Activated CD4-positive, alpha-beta T cell treated with anti-CD3 and anti-CD28 coated beads, Interleukin-2, Interleukin-6, amounts not matched to agents 100 ng/mL and 50 ng/mL, durations not matched to agents 16 hours and 8 hours (primary cell): ENCODE measurements around the gene PCP2.

Experiments used
- DNase-seq: peaks from one replicate; pipeline ENCODE4 v3.0.0-alpha.2; 2020

The PCP2 gene

GRCh38 chr19:7661744-7662538 lies 28.4 kb upstream of the PCP2 start:
- no peak for DNase-seq

DNA sequence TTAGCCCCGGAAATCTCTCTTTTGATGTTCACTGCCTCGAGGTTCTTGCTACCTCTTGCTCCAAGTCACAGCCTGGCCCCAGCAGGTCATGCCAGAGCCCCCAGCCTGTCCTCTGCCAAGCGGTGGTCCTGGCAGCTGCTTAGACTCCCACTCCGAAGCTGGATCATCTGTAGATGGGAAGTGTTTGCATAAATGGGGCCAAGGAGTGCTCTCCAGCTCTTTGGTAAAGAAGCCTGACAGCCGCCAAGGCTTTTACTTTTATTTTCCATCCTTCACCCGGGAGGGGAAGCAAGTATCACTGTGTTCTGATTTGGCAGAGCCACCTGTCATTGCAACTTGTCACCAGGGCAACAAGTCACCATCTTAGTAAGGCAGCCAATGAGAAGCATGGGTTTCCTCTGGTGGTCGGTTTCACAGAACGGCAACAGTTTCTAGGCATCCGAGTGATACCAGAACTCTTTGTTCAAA lies 24.7 kb upstream of the PCP2 start:
- peak; percentile 69 for DNase-seq

GRCh38 chr19:7657131-7657751 lies 23.7 kb upstream of the PCP2 start:
- no peak for DNase-seq

- DNase-seq: no peak
Measured at GRCh38 chr19:7655581-7655980, 22.1 kb upstream of the PCP2 start.

DNA sequence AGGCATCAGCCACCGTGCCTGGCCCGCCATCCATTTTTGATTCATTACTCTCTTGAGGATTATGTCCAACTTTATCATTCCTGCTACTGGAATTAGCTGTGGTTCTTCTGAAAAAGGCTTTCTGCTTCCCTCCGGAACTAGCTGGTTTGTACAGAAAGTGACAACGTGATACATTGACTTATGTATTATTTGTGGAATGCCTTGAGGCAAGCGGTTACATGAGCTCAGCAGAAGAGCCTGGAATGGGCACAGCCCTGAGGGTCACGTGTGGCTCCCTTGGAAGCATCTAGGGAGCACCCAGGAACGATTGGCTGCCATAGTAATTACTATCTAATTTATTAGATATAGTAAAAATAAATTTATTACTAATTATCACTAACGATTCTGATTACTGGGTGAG lies 20.9 kb upstream of the PCP2 start:
- DNase-seq: no peak

GRCh38 chr19:7652061-7652641 lies 18.6 kb upstream of the PCP2 start:
- DNase-seq: peak; percentile 87

DNA sequence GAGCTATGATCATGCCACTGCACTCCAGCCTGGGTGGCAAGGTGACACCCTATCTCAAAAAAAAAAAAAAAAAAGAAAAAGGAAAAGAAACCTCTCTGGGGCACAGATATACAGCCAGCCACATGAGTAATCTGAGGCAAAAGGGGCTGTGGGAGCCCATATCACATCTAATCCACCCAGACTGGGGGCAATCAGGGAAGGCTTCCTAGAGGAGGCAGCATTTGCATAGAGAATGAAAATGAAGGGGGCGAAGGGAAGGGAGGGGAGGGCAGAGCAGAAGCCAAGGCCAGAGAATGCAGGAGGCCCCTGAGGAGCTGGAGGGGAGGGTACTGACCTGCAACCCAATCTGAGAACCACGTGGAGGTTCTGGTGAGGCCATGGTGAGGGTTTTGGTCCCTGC lies 16.6 kb upstream of the PCP2 start:
- no peak for DNase-seq

DNA sequence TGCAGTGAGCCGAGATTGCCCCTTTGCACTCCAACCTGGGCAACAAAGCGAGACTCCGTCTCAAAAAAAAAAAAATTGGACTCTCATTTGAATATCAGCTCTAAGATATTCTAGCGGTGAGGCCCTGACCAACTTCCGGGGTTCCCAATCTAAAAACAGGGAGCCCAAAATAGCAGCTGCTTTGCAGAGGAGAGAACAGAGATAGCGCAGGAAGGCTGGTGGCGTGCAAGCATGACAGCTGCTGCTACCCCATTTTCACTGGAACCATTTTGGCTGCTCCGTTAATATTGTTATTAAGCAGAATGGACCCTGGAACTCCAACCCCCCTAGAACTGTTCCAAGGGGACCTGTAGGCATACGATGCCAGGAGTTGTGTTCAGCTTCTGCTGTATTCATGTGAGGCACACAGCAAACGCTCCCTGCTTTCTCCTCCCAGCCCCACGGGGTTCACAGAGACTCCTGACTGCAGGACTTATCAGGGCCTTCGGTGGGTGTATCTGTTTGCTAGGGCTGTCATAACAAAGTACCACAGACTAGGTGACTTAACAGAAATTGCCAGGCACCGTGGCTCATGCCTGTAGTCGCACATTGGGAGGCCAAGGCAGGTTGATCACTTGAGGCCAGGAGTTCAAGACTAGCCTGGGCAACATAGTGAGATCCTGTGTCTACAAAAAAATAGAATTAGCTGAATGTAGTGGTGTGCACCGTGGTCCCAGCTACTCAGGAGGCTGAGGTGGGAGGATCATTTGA lies 14.9 kb upstream of the PCP2 start:
- DNase-seq: no peak

- DNase-seq: no peak
Measured at GRCh38 chr19:7647156-7647555, 13.6 kb upstream of the PCP2 start.

DNA sequence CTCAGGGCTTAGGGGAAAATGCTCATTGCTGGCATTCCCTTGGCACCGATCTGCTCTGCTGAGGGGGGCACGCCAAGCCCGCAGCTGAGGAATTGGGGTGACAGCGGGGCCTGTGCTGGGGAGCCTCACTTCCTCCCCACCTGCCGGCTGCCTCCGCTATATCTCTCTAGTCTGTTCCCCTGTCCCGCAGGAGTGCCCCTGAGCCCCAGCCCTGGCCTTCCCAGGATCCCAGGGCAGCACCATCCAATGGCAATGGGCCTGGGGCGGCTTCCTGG lies 12.8 kb upstream of the PCP2 start:
- DNase-seq: no peak

GRCh38 chr19:7645656-7646425 lies 12.3 kb upstream of the PCP2 start:
- DNase-seq: no peak

- DNase-seq: no peak
Measured at GRCh38 chr19:7645163-7645562, 11.6 kb upstream of the PCP2 start.

DNA sequence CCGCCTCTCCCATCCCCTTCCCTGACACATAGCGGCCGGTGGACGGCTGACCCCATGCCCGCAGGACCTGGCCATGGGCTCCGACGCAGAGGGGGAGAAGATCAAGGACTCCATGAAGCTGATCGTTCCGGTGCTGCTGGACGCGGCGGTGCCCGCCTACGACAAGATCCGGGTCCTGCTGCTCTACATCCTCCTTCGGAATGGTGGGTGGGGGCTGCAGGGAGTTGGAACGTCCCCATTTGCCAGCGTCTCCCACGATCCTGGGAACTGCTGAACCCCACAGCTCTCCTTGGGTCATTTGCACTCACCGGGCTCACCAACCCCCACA lies 11.0 kb upstream of the PCP2 start:
- DNase-seq: no peak

DNA sequence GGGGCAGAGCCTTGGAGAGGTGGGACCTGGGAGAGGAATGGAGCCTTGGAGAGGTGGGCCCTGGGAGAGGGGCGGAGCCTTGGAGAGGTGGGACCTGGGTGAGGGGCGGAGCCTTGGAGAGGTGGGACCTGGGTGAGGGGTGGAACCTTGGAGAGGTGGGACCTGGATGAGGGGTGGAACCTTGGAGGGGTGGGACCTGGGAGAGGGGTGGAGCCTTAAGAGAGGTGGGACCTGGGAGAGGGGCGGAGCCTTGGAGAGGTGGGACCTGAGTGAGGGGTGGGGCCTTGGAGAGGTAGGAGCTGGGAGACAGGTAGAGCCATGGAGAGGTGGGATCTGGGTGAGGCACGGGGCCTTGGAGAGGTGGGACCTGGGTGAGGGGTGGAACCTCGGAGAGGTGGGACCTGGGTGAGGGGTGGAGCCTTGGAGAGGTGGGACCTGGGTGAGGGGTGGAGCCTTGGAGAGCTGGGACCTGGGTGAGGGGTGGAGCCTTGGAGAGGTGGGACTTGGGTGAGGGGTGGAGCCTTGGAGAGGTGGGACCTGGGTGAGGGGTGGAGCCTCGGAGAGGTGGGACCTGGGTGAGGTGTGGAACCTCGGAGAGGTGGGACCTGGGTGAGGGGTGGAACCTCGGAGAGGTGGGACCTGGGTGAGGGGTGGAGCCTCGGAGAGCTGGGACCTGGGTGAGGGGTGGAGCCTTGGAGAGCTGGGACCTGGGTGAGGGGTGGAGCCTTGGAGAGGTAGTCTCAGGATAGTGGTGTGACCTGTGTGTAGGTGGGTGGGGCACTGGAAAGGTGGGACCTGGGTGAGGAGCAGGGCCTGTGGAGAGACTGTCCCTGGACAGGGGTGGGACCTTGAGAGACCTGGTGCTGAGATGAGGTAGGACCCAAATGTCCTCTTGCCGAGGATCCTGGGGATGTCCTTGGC lies 10.4 kb upstream of the PCP2 start:
- DNase-seq: peak; percentile 19

DNA sequence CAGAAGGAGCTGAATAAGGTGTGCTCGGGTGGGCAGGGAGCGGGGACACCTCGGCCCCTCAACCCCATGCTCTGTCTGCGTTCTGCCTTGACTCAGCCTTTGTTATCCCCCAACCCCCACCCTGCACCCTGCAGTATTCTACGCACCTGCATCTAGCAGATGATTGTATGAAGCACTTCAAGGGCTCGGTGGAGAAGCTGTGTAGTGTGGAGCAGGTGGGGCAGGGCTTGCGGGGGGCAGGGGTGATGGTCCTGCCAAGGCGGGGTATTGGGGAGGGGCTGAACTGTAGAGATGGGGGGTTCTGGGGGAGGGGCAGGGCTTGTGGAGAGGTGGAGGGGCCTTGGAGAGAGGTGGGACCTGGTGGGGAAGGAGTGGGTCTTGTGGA lies 9.5 kb upstream of the PCP2 start:
- DNase-seq: no peak

- DNase-seq: no peak
Measured at GRCh38 chr19:7642295-7643030, 8.9 kb upstream of the PCP2 start.

DNA sequence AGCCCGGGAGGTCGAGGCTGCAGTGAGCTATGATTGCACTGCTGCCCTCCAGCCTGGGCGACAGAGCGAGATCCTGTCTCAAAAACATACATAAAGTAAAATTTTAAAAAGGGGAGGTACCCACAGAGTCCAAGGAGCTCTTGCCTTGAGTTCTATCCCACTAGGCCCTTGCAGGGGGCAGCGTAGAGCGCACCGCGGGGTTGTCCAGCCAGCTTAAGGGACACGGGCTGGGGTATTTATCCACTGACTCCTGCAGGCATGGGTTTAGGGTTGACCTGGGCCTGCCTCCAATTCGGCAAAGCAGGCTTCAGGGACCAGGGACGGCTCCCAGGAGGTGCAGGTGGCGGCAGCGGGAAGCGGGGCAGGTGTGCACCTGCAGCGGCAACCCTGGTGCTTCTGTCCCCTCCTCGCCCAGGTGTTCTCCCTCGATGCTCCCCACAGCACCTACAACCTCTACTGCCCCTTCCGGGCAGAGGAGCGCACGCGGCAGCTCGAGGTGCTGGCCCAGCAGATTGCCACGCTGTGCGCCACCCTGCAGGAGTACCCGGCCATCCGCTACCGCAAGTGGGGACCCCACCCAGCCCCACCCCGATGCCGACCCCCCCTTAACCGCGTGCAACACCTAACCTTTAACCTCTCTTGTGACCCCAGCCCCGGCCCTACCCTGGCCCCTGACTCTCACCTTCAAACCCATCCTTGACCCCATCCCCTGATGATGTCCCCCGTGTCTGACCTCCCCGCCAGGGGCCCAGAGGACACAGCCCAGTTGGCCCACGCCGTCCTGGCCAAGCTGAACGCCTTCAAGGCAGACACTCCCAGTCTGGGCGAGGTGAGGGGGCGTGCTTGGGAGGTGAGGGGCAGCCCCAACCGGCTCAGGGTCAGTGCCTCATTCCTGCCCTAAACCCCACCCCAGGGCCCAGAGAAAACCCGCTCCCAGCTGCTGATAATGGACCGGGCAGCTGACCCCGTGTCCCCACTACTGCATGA lies 8.1 kb upstream of the PCP2 start:
- no peak for DNase-seq

DNA sequence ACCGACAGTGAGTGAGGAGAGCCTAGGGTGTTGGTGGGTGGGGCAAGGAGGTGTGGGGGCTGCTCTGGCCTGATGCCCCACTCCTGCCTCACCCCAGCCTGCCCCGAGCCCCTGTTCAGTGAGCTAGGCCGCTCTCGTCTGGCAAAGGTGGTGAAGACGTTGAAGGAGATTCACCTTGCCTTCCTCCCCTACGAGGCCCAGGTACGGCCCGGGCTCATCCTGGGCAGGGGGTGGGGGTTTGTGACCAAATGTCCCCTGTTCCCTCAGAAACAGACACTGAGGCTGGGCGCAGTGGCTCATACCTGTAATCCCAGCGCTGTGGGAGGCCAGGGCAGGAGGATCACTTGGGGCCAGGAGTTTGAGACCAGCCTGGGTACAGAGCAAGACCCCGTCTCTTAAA lies 7.3 kb upstream of the PCP2 start:
- DNase-seq: no peak

GRCh38 chr19:7639863-7640348 lies 6.4 kb upstream of the PCP2 start:
- DNase-seq: no peak
